ENCODE data around the gene CTSE.

The CTSE gene

DNA sequence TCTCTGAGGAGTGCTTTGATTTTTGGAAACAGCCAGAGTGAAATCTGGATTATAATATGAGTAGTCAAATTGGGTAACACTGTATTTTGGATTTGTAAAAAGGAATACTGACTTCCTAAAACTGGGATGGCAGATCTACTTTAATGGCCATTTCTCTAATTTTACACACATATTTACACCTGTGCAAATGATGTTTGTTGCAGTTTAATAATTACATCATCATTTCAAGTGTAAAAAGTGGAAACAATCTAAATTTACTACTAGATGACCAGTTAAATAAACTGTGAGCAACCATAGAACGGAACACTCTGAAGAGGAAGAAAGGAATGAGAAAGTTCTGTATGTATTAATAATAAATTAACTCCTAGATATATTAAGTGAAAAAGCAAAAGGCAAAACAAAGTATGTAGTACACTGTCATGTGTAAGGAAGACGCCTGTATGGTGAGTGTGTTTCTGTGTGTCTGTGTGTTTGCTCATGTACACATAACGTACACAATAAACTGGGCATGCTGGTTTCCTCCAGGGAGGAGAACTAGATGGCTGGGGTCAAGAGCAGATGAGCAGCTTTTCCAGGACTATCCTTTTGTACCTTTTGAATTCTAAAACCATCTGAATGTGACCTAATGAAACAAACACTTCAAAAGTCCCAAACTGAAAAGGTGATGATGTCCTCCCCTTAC is 26.4 kb upstream of the CTSE start:
- no peak for DNase-seq

DNA sequence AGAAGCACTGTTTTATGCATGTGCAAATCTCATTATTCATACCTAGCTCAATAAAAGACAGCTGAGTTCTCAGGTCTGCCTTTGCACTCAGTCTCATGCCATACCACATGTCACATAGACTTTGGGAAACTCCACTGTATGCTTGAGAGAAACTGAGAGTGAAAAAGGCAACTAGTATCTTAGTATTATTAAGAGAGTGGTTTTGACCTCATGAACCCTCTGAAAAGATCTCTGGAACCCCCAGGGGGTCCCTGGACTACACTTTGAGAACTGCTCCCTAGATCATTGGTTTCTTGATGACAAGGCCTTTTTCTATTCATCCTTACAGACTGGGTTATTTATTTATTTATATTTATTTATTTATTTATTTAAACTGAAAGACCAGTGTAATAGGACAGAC is 25.6 kb upstream of the CTSE start:
- DNase-seq, result no peak

DNA sequence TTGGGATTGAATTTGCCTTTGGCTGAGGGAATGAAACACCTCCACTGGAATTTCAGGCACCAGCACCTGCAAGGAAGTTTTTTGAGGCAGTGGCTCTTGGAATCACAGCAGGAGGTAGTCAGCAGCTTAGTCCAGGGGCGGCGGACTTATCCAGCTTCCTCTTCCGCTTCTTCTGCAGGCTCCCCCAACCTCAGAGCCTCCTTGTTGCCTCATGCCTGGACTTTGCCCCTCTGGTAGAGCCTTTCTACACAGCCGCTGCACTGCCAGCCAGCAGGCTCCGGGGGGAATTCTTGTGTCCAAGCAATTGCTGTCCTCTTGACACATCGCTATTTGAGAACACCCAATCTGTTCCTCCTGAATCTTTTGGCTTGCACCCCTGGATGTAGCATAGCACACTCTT is 24.9 kb upstream of the CTSE start:
- DNase-seq, result no peak

DNA sequence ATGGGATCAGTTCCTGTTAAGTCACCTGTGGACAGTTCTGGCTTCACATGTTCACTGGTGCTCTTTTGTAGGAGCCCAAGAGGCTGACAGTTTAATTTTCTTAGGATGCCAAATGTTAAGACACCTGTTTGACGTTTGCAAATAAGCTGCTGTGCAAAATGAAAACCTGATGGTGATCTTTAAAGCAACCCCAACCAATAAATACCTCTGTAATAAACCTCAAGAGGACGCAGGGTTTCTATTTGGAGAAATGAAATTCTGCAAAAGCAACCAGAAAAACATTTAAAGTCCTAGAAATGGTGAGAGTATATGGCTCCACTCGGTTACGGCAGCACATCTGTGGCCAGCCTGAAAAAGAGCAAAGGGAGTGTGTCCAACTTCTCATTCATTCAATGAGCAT is 23.6 kb upstream of the CTSE start:
- DNase-seq, result no peak

DNA sequence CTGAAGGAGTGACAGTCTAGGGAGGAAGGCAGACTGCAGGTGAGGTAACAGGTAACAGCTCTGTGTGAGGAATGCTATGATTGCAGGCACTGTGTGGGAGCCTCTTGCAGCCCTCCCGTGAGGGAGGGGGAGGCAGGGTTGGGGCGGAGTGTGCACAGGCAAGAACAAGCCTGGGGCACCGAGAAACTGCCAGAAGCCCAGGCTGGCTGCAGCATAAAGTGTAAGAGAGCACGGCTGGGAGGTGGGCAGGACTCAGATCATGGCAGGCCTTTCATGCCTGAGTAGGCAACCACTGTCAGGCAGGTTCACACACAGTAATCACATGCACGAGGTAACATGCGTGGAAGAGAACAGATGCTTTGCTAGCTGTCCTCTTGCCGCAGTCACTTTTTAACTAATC is 17.9 kb upstream of the CTSE start:
- DNase-seq, result no peak

DNA sequence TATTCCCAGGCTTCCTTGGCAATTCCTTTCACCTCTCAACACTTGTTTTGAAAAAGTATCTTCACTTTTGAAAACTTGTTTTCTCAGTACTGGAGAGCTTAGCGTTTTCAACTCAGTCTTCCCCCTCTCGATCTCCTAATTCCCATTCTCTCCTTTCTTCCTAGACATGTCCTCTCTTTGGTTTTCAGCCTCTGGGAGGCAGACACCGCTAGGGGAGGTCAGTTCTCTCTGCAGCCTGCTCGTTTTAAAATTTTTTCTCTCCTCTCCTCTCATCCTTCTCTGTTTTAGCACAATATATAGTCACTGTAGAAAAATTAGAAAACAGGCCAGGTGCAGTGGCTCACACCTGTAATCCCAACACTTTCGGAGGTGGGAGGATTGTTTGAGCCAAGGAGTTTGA is 16.6 kb upstream of the CTSE start:
- DNase-seq, result no peak

DNA sequence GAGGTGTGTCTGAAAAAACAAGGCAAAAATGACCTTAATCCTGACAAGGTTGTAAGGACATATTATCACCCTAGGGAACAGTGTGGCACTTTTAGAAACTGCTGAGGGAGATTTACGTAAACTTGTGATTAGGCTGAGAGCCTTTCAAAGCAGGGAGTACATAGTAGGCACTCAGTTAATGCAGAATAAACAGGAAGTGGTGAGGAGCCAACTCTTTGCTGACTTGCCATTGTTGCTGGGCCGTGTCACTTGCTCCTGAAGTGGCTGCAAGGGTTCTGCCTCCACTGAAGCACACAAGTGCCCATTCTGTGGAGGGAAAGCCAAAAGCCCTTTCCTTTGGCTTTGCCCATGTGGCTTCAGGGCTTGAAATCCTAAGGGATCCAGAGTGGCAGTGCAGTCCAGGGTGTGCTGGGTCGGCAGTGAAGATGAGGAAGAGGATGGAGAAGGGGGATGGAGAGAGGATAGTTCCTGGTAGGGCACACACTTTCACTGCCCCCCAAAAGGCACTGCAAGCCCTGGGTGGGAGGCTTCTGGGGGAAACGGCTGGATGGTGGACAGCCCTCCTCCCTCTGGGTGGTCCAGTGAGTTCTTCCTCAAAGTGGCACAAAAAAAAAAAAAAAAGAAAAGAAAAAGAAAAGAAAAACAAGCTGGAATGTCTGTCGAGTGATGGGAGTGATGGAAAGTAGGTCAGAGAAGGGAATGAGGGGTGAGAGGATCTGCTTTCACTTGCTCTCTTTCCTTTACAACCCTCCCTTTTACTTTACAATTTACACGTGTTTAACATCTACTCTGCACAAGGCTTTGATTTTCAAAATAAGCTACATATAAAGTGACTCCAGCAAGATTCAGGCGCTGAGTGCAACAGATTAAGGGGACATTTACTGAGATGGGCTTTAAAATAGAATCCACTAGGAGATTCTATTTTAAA is 15.6 kb upstream of the CTSE start:
- DNase-seq, result no peak

DNA sequence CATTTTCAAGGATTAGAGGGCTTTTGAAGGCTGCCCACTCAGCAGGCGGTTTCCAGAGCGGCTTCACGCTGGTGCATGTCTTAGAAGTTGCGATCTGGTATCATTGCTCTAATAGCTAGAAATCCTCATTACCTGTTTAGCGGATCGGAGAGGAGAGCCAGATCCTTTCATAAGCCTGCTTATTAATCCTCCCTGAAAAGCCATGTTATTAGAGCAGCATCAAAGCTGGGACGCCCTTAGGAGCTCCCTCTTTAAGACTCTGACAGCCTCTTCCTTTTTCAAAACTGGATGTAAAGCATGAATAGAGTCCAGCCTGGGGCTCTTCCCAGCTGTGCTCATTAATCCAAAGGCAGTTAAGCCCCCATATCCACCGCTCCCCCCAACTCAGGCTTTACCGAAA is 13.9 kb upstream of the CTSE start:
- no peak for DNase-seq

DNA sequence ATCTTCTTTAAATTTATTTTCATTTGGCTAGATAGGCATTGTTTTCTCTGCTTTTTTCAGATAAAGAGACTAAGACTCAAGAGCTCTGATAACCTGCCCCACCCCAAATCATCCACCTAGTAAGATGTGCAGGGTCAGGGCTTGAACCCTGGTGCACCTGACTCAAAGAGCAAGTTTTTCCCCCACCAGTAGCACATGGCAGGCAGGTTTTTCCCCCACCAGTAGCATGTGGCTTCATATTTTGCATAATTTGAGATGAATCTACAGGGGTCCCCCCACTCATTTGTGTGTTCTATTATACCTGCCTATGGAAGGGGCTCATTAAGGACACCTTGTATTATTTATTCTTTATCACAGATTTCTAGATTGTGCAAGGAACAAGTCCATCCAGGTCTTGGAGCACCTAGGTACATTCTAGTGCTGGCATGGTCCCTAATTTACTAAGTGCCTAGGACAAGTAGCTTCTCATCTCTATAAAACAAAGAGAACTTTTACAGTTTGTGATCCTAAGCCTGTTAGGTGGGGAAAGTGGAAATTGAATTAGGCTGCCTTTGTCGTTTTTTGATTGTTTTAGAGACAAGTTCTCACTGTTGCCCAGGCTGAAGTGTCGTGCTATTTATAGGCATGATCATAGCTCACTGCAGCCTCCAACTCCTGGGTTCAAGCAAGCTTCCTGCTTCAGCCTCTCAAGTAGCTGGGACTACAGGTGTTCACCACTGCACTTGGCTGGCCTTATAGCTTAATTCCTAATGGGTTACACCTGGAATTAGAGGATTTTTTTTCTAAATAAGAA is 13.2 kb upstream of the CTSE start:
- DNase-seq, result no peak

DNA sequence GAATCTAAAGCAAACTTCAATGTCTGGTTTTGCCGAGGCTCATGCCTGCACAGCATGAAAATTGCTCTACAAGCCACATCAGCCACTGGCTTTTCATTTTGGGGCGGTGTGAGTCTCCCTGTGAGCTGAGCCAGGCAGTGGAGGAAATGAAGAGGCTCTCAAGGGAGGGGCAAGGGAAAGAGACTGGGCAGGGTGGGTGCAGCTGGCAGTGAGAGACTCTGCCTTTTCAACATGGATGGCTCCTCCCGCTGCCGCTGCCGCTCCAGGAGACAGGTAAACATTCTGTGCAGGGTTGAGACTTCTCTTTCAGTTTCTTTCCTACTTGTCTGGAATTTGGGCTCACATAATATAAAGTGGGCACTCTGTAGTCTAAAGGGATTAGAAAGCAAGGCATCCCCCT is 11.3 kb upstream of the CTSE start:
- DNase-seq, result no peak

DNA sequence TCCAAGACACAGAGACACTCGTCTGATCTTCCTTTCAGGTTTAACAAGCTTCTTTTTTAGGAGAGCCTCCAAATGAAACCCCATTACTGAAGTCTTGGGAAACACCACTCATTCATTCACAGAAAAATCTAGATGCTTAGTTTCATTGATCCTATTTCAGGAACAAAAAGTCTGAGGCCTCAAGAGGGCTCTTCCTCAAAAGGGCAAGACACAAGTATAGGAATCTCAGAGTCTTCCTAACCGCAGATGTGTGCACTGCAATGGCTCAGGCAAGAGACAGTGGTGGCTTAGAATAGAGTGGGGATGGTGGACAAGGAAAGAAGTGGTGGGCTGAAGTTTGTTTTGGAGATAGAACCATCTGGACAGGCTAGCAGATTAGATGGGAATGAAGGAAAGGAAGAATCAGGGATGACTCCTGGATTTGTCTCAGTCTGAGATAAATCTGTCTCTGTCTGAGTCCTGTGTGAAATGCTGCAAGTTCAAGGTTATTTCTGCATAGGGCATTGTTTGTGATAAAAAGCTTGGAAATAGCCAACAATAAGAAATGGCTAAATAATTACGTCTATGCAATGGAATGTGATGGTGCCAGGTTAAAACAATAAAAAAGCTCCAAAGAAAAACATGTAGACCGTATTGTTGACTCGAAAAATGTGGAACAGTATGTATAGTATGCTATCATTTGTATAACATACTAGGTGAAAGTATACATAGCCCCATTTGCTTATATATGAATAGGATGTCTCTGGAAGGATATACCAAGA is 8.9 kb upstream of the CTSE start:
- no peak for DNase-seq

DNA sequence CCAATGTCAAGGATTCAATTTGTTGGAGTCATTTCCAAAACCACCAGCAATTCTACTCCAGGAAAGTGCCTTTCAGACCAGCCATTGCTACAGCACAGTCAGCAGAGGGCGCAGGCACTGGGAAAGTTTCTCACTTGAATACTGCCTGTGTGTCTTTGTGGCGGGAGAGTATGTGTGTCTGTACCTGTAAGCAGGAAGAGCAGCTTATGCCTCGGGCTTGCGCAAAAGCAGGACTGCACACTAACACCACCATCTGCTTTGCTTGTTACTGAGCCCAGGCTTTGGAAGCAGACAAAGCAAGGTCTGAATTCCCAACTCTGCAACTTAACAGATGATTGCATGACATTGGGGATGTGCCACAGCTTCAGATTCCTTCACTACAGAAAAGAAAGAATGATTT is 7.0 kb upstream of the CTSE start:
- peak; percentile 73 for DNase-seq

DNA sequence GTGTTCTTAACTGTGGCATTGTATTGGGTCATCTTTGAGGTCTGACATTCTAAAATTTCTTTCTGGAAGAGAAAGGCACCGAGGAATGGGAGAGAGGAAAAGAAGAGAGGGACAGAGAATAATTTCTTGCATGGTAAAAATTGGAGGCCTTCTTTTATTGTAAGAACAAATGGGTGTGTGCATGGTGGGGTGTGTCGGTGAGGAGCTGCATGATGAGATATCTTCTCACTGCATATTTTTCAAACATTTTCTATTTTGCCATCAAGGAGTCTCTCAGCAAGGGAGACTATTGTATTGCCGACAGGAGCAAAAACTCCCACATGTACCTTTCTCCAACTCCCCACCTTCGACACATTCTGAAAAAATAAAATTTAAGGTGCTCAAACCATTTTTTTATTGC is 6.5 kb upstream of the CTSE start:
- DNase-seq, result no peak

DNA sequence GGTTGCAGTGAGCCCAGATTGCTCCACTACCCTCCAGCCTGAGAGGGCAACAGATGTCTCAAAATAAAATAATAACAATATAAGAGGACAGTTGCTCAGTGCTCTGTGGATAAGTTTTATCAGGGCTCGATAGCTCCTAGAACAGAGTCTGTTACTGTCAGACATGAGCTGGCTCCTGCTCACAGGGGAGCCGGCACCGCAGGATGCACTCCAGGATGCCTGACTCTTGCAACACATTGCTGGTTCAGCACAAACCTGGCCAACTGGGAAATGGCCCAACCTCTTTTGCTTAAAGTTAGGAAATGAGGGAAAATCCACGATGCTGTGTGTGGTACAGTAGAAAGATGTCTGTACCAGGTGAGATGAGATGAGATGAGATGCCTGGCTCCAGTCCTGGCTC is 5.8 kb upstream of the CTSE start:
- no peak for DNase-seq

DNA sequence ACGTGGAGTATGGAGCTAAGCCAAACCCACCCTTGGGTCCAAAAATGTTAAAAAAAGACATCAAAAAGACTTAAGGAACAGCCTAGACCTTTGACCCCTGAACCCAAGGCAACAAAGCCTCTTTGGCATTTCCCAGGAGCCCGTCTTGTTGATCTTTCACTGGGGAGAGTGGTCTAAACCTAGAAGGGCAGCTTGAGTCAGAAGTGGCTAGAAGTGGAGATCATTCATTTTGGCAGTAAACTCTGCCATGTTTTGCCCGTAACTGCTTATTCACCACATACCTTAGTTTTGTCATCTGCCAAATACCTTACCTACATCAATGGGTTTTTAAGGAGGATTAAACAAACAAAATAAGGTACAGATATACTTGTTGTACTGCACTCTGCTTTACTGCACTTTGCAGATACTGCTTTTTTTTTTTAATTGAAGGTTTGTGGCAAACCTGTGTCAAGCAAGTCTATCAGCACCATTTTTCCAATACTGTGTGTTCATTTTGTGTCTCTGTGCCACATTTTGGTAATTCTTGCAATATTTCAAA is 1.7 kb upstream of the CTSE start:
- no peak for DNase-seq

DNA sequence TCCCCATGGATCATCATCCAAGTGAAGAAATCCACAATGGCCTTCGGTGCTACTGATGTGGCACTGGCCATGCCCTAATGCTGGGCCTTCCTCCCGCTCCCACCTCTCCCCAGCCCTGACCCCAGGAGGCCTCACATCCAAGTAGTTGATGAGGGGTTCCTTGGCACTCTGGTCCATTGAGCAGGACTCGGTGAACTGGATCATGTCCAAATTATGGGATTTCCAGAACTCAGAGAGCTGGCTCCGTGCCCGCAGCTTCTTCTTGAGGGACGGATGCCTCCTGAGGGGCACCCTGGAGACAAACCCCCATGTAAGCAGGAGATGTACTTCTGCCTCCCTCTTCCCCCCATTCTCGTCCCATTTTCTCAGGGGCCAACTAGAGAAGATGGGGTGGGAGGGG is 929 bp downstream of the CTSE start:
- no peak for DNase-seq

DNA sequence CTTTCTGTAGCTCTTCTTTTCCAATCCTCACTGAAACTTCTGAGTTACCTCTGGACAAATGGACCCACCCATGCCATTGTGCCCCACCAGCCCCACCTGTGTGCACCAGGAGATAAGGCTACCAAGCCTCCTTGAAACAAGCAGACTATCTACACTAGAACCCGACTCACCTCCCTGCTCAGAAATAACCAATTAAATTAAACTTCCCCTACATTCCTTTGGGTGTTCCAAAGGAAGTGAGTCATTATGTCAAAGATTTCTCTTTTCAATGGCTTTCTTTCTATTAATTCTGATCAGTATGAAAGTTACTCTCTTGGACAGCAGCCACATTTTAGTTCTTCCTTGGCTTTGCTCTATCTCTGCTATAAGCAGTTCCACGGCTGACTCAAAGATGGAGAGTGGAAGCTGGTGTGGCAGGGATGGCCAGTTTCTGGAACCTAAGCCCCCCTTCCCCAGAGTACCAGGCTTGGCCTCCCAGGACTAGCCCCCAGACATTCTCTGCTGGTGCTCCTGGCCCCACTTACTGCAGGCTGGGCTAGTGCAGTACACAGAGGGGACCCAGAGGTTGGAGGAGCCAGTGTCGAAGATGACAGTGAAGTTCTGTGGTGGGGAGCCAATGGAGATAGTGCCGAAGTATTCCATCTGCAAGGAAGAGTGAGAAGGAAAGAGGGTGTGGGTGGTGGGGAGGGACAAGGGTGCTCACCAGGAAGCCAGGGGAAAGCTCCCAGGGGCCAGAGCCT is 1.9 kb downstream of the CTSE start:
- DNase-seq, result no peak

DNA sequence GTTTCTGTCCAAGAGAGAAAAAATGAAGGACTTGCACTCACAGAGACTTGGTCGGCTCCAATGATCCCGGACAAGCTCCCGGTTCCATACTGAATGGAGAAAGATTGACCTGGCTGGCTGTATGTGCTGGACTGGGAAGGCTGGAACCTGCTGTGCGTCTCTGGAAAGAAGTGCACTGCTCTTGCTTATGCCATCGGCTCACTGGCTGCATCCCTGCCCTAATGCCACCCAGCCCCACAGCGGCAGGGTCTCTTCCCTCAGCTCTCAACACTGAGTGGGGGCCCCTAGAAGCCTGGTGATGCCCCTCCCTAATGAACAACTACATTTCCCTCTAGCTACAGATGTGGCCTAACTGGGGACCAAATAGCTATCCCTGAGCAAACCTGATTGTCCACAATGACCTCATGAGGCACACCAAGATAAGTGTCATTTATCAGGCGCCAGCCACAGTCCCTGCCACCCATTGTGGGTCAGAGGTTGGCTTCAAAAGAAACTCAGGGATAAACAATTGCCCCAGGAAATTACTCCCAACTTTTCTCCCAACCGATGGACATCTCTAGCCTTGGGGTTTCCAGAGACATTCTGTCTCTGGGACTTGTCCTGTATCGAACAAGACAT is 2.6 kb downstream of the CTSE start:
- no peak for DNase-seq

DNA sequence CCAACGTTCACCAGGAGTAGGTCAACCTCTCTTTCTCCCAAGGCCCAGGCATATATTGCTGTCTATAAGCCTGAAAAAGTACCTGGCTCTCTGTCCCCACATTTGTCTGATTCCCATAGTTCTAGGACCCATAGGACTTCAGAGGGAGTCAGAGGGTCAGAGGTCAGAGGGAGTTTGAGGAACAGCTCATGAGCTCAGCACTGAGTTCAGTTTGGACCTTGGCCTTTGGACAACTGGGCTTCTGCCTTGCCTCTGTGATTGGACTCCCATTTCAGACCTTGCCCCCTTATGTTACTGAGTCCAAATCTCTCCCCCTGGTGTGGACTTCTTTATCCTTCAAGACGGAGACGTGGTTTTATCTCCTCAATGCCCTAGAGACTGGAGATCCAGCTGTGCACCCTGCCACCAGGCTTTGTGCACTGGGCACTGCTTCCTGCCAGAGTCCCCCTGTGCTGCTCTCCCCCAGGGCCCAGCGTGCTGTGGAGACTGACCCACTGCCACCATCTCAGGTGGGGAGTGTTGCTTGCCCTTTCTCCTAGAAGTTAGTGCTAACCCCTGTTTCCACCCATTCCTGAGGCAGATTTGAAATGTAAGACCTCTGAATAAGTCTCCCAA is 3.2 kb downstream of the CTSE start:
- no peak for DNase-seq

DNA sequence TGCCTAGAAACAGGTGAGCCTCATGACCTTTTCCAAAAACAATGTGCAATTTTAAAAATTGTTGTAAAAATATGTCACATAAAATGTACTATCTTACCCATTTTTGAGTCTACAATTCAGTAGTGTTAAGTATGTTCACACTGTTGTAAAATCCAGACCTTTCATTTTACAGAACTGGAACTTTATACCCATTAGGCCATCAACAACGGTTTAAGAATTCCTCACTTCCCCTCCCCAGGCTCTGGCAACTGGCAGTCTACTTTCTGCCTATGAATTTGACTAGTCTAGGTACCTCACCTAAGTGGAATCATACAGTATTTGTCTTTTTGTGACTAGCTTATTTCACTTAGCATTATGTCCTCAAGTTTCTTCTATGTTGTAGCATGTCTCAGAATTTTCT is 8.6 kb downstream of the CTSE start:
- no peak for DNase-seq

DNA sequence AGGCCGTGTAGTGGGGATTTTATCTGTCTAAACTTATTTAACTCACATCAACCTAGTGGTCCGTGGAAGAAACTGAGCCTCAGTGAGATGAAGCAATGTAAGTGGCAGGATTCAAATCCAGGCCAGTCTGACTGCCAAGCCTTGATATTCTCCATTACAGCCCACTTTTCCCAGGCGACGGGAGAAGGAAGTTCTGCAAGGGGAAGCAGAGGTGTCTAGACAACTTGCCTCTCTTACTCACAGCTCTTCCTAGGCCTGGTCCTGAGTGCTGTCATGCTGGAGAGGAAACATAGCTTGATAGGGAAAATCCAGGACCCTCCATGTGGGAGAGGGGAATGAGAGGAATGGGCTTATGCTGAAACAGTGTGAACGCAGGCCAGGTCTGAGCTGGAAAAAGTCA is 9.1 kb downstream of the CTSE start:
- no peak for DNase-seq
